Uterus (tissue), 2 donors: Measurements from ENCODE around the gene LSAMP.

Source experiments
- CTCF ChIP-seq, 4 experiments: fragments of 200-600 bp in 2 of 4; fragments of 450-650 bp in 2 of 4; sonication (generic) in 2 of 4; IDR thresholded peaks; one replicate each; pipeline ENCODE4 v1.5.1; 2016 to 2019; ENCODE audit warnings: antibody characterized with exemption in 4 of 4, mild to moderate bottlenecking in 2 of 4, moderate library complexity in 1 of 4
- POLR2A ChIP-seq, 2 donors: fragments of 450-650 bp; IDR thresholded peaks; one replicate each; pipeline ENCODE4 v1.6.1; 2016; ENCODE audit warnings: antibody characterized with exemption in 2 of 2, mild to moderate bottlenecking in 1 of 2, moderate library complexity in 1 of 2

GRCh38 chr3:115783938-115784738, 661.1 kb downstream of the LSAMP start:
- TF ChIP-seq POLR2A (IDR thresholded peaks at IDR 0.05) (peak; percentile 18 to 63), CTCF (IDR thresholded peaks at IDR 0.05) (peak; percentile 77 to 99 (median 94))
